ENCODE results near the gene TMPRSS11D. TPM values are rescaled to one million over a fixed set of nuclear protein-coding genes. Genes with fewer than 3 reads are reported as not detected.

Gene TMPRSS11D
- total and polyA plus RNA-seq, 2 experiments from 2014 or later = 0.27 TPM; not detected in 1

GRCh38 chr4:67880866-67881610 lies 2.8 kb downstream of the TMPRSS11D start:
- H3K27ac ChIP-seq = no peak overlapping the region

GRCh38 chr4:67879486-67879885 lies 4.3 kb downstream of the TMPRSS11D start:
- Histone ChIP-seq H3K27ac (no peak overlapping the region), H3K36me3 (no peaks in the 10 kb centered on the region), H3K4me3 (no peak overlapping the region), H3K9me3 (ENCODE audit: low read depth) (no peaks in the 10 kb centered on the region), H3K27me3 (no peaks in the 10 kb centered on the region), H3K4me1 (ENCODE audit: low read depth) (no peaks in the 10 kb centered on the region)
- peak in 1 of 2 donors; percentile 55 for DNase-seq (ENCODE audit: low read depth in 1 of 2, low spot score in 1 of 2)
- no peak for TF ChIP-seq CTCF (IDR thresholded peaks at IDR 0.05; ENCODE audit: low read depth, low read length)

More at GRCh38 chr4:67880866-67881610, 2.8 kb downstream of the TMPRSS11D start:
- H3K27me3 ChIP-seq = no peaks in the 10 kb centered on the region
- no peaks in the 10 kb centered on the region for H3K4me1 ChIP-seq (ENCODE audit: low read depth)
- H3K9me3 ChIP-seq (ENCODE audit: low read depth) = no peaks in the 10 kb centered on the region
- no peak for DNase-seq (ENCODE audit: low read depth in 1 of 2, low spot score in 1 of 2)
- no peaks in the 10 kb centered on the region for H3K36me3 ChIP-seq
- H3K4me3 ChIP-seq = no peak overlapping the region
- TF ChIP-seq CTCF (IDR thresholded peaks at IDR 0.05; ENCODE audit: low read depth, low read length) = no peak

- Histone ChIP-seq H3K27ac (no peak overlapping the region), H3K36me3 (no peaks in the 10 kb centered on the region), H3K4me3 (no peak overlapping the region), H3K9me3 (ENCODE audit: low read depth) (no peaks in the 10 kb centered on the region), H3K4me1 (ENCODE audit: low read depth) (no peaks in the 10 kb centered on the region), H3K27me3 (no peaks in the 10 kb centered on the region)
- DNase-seq (ENCODE audit: low read depth in 1 of 2, low spot score in 1 of 2) = no peak
- TF ChIP-seq CTCF (IDR thresholded peaks at IDR 0.05; ENCODE audit: low read depth, low read length) = no peak
These were observed 6.7 kb downstream of the TMPRSS11D start for GRCh38 chr4:67877086-67877485.

GRCh38 chr4:67874986-67875385 lies 8.8 kb downstream of the TMPRSS11D start:
- no peak overlapping the region for H3K27ac ChIP-seq
- H3K4me3 ChIP-seq = no peak overlapping the region
- DNase-seq (ENCODE audit: low read depth in 1 of 2, low spot score in 1 of 2) = peak in 1 of 2 donors; percentile 6
- H3K9me3 ChIP-seq (ENCODE audit: low read depth) = no peaks in the 10 kb centered on the region
- no peaks in the 10 kb centered on the region for H3K36me3 ChIP-seq
- H3K27me3 ChIP-seq = no peaks in the 10 kb centered on the region
- H3K4me1 ChIP-seq (ENCODE audit: low read depth) = no peaks in the 10 kb centered on the region
- TF ChIP-seq CTCF (IDR thresholded peaks at IDR 0.05; ENCODE audit: low read depth, low read length) = no peak

- Histone ChIP-seq H3K27ac (no peak overlapping the region), H3K4me1 (ENCODE audit: low read depth) (no peaks in the 10 kb centered on the region), H3K27me3 (no peaks in the 10 kb centered on the region), H3K9me3 (ENCODE audit: low read depth) (no peaks in the 10 kb centered on the region), H3K4me3 (no peak overlapping the region), H3K36me3 (no peaks in the 10 kb centered on the region)
- no peak for DNase-seq (ENCODE audit: low read depth in 1 of 2, low spot score in 1 of 2)
- TF ChIP-seq CTCF (IDR thresholded peaks at IDR 0.05; ENCODE audit: low read depth, low read length) = no peak
These were observed 10.7 kb downstream of the TMPRSS11D start for GRCh38 chr4:67873116-67873515.

Data from cardiac muscle cell (in vitro differentiated cells and primary cell).